Suppressor macrophage treated with lipopolysaccharide for 4 hours (primary cell): ENCODE data around the gene FNDC3B.

ENCODE experiments used
- DNase-seq: peaks from one replicate; pipeline ENCODE4 v3.0.0-alpha.2; 2020

Gene FNDC3B

GRCh38 chr3:172138792-172139507 lies 99.6 kb downstream of the FNDC3B start:
- peak; percentile 94 for DNase-seq

- no peak for DNase-seq
Observed at GRCh38 chr3:172139528-172140276, 100.3 kb downstream of the FNDC3B start.

- DNase-seq = peak; percentile 93
Observed at GRCh38 chr3:172140499-172141391, 101.4 kb downstream of the FNDC3B start.

- peak; percentile 70 for DNase-seq
Observed at GRCh38 chr3:172142051-172142863, 102.9 kb downstream of the FNDC3B start.

- no peak for DNase-seq
Observed at GRCh38 chr3:172142864-172143451, 103.6 kb downstream of the FNDC3B start.

- no peak for DNase-seq
Observed at GRCh38 chr3:172143739-172144497, 104.5 kb downstream of the FNDC3B start.

- DNase-seq = no peak
Observed at GRCh38 chr3:172144601-172145000, 105.2 kb downstream of the FNDC3B start.

GRCh38 chr3:172145031-172145686 lies 105.8 kb downstream of the FNDC3B start:
- DNase-seq = peak; percentile 71

- DNase-seq = no peak
Observed at GRCh38 chr3:172146349-172146748, 107.0 kb downstream of the FNDC3B start.

- DNase-seq = no peak
Observed at GRCh38 chr3:172147113-172147818, 107.9 kb downstream of the FNDC3B start.

GRCh38 chr3:172148241-172148640 lies 108.9 kb downstream of the FNDC3B start:
- peak; percentile 79 for DNase-seq

GRCh38 chr3:172148702-172149565 lies 109.6 kb downstream of the FNDC3B start:
- DNase-seq = no peak

- DNase-seq = no peak
Observed at GRCh38 chr3:172150268-172150667, 110.9 kb downstream of the FNDC3B start.

GRCh38 chr3:172150913-172151650 lies 111.7 kb downstream of the FNDC3B start:
- DNase-seq = no peak

GRCh38 chr3:172151651-172152649 lies 112.6 kb downstream of the FNDC3B start:
- no peak for DNase-seq

GRCh38 chr3:172152874-172153273 lies 113.5 kb downstream of the FNDC3B start:
- DNase-seq = no peak

- peak; percentile 85 for DNase-seq
Observed at GRCh38 chr3:172153335-172153861, 114.0 kb downstream of the FNDC3B start.
